HCT116 (cell line): Measurements from ENCODE around the gene C1orf141. TPM values are rescaled to one million over a fixed set of nuclear protein-coding genes. Genes with fewer than 3 reads are reported as not detected.

Experiments
- ATAC-seq: fragments of 200-7000 bp; cut with Tn5 transposase; 2 replicates; pipeline ENCODE4 v1.9.1; 2020; ENCODE audit warnings: mild to moderate bottlenecking, moderate library complexity
- BruUV-seq: library from RNA; stranded (reverse); fragments of 400-500 nt; replicated peaks from 2 replicates; lab custom pipeline; 2021; lab: Mats Ljungman, UMichigan
- CTCF ChIA-PET: fragments of 300-600 bp; sonication (Branson Sonifier 250); formaldehyde crosslinking; loops from one replicate; lab custom pipeline; 2021; ENCODE audit warnings: antibody characterized with exemption; lab: Charles Lee
- POLR2A ChIA-PET: fragments of 300-600, 350-600 bp; sonication (Branson Sonifier 250); formaldehyde crosslinking; loops from one replicate; lab custom pipeline; 2021; ENCODE audit warnings: antibody characterized with exemption; lab: Charles Lee
- RAD21 ChIA-PET, 2 experiments: fragments of 300-600 bp; sonication (Branson Sonifier 250); formaldehyde crosslinking; loops; one replicate each; lab custom pipeline; 2023; ENCODE audit warnings: low total read pairs in 2 of 2; ENCODE audit not compliant: uncharacterized antibody in 2 of 2, unreplicated experiment in 2 of 2, low non-redundant PET in 1 of 2; lab: Charles Lee
- DNase-seq: peaks from one replicate; pipeline ENCODE4 v3.0.0-alpha.2; 2010; ENCODE audit warnings: low read depth, low spot score
- H2AFZ ChIP-seq: fragments of 200-600 bp; shearing (Covaris generic), sonication (generic); 2 replicates; pipeline ENCODE4 v1.6.1; 2017; ENCODE audit warnings: low read depth, mixed run types, mixed read lengths, antibody characterized with exemption, low read length; ENCODE audit not compliant: poor library complexity, severe bottlenecking
- H3K27ac ChIP-seq: 2 replicates; pipeline ENCODE4 v1.5.1; 2012; ENCODE audit warnings: low read depth, low read length
- H3K27me3 ChIP-seq: fragments of 200-600 bp; sonication (generic); 2 replicates; pipeline ENCODE4 v1.6.1; 2016; ENCODE audit warnings: mixed run types, low read length, mixed read lengths; ENCODE audit not compliant: insufficient read depth
- H3K36me3 ChIP-seq, 2 experiments: fragments of 200-500 bp in 1 of 2; fragments of 200-600 bp in 1 of 2; sonication (Bioruptor generic) in 1 of 2; sonication (generic) in 1 of 2; 2 replicates each; pipeline versions ENCODE4 v1.5.1 to v1.6.1; 2014 to 2016; ENCODE audit warnings: low read length in 2 of 2, inconsistent platforms in 1 of 2, mixed read lengths in 1 of 2, mixed run types in 1 of 2; ENCODE audit not compliant: insufficient read depth in 2 of 2, control insufficient read depth in 1 of 2
- H3K4me1 ChIP-seq, 2 experiments: fragments of 200-600 bp in 1 of 2; sonication (generic) in 1 of 2; 2 replicates each; pipeline versions ENCODE4 v1.5.1 to v1.6.1; 2012 to 2017; ENCODE audit warnings: low read length in 2 of 2, inconsistent platforms in 1 of 2, mild to moderate bottlenecking in 1 of 2, mixed read lengths in 1 of 2, mixed run types in 1 of 2, moderate library complexity in 1 of 2; ENCODE audit not compliant: insufficient read depth in 2 of 2, control insufficient read depth in 1 of 2
- H3K4me2 ChIP-seq: fragments of 200-600 bp; sonication (generic); 2 replicates; pipeline ENCODE4 v1.6.1; 2017; ENCODE audit warnings: mixed run types, low read length, mixed read lengths
- H3K4me3 ChIP-seq, 2 experiments: fragments of 200-600 bp in 1 of 2; sonication (generic) in 1 of 2; replicated peaks in 1 of 2; 2 replicates each; pipeline ENCODE4 v1.5.1; 2011 to 2016; ENCODE audit warnings: low read length in 2 of 2, control low read depth in 1 of 2, low read depth in 1 of 2, mild to moderate bottlenecking in 1 of 2, mixed read lengths in 1 of 2, mixed run types in 1 of 2
- H3K79me2 ChIP-seq: fragments of 200-600 bp; sonication (generic); 2 replicates; pipeline ENCODE4 v1.6.1; 2017; ENCODE audit warnings: mild to moderate bottlenecking, mixed run types, low read length, moderate library complexity, mixed read lengths; ENCODE audit not compliant: insufficient read depth
- H3K9ac ChIP-seq: fragments of 200-600 bp; sonication (generic); 2 replicates; pipeline ENCODE4 v1.6.1; 2016; ENCODE audit warnings: low read length, mixed read lengths
- H3K9me2 ChIP-seq: fragments of 200-600 bp; sonication (generic), shearing (Covaris generic); 2 replicates; pipeline ENCODE4 v1.6.1; 2017; ENCODE audit warnings: mixed run types, mild to moderate bottlenecking, moderate library complexity; ENCODE audit not compliant: insufficient read depth
- H3K9me3 ChIP-seq, 2 experiments: fragments of 200-500 bp in 1 of 2; fragments of 200-600 bp in 1 of 2; sonication (Bioruptor generic) in 1 of 2; sonication (generic) in 1 of 2; 2 replicates each; pipeline ENCODE4 v1.6.1; 2014 to 2017; ENCODE audit warnings: low read length in 2 of 2, mixed read lengths in 2 of 2, inconsistent platforms in 1 of 2, low read depth in 1 of 2, mild to moderate bottlenecking in 1 of 2, mixed run types in 1 of 2, moderate library complexity in 1 of 2; ENCODE audit not compliant: control insufficient read depth in 1 of 2, insufficient read depth in 1 of 2
- H4K20me1 ChIP-seq: fragments of 200-600 bp; sonication (generic), shearing (Covaris generic); 2 replicates; pipeline ENCODE4 v1.6.1; 2017; ENCODE audit warnings: mixed run types, mild to moderate bottlenecking, moderate library complexity; ENCODE audit not compliant: insufficient read depth
- ATF3 ChIP-seq: IDR thresholded peaks from 2 replicates; pipeline ENCODE4 v1.6.1; 2012
- CBX3 ChIP-seq: IDR thresholded peaks from 2 replicates; pipeline ENCODE4 v1.6.1; 2012; ENCODE audit warnings: low read depth
- CEBPB ChIP-seq: IDR thresholded peaks from 2 replicates; pipeline ENCODE4 v1.6.1; 2012; ENCODE audit warnings: low read depth
- EGR1 ChIP-seq: IDR thresholded peaks from 2 replicates; pipeline ENCODE4 v1.6.1; 2012; ENCODE audit warnings: low read depth
- ELF1 ChIP-seq: IDR thresholded peaks from 2 replicates; pipeline ENCODE4 v1.6.1; 2012; ENCODE audit warnings: low read depth, borderline replicate concordance
- EZH2 ChIP-seq: fragments of 200-600 bp; sonication (generic); IDR thresholded peaks from 2 replicates; pipeline ENCODE4 v1.6.1; 2017; ENCODE audit warnings: antibody characterized with exemption, mixed run types
- EZH2phosphoT487 ChIP-seq: fragments of 200-600 bp; IDR thresholded peaks from 2 replicates; pipeline ENCODE4 v1.6.1; 2018; ENCODE audit warnings: antibody characterized with exemption, borderline replicate concordance
- FOSL1 ChIP-seq: IDR thresholded peaks from 2 replicates; pipeline ENCODE4 v1.6.1; 2012; ENCODE audit warnings: low read depth
- JUND ChIP-seq: IDR thresholded peaks from 2 replicates; pipeline ENCODE4 v1.6.1; 2012
- MAX ChIP-seq: IDR thresholded peaks from 2 replicates; pipeline ENCODE4 v1.6.1; 2012
- POLR2A ChIP-seq: IDR thresholded peaks from 2 replicates; pipeline ENCODE4 v1.7.0; 2011; ENCODE audit warnings: borderline replicate concordance; ENCODE audit not compliant: insufficient read depth, insufficient read length; ENCODE audit errors: extremely low read depth
- REST ChIP-seq: IDR thresholded peaks from 2 replicates; pipeline ENCODE4 v1.6.1; 2012; ENCODE audit warnings: low read depth
- SIN3A ChIP-seq: IDR thresholded peaks from 2 replicates; pipeline ENCODE4 v1.6.1; 2012; ENCODE audit warnings: low read depth
- SP1 ChIP-seq: IDR thresholded peaks from 2 replicates; pipeline ENCODE4 v1.6.1; 2012; ENCODE audit warnings: low read depth
- SRF ChIP-seq: IDR thresholded peaks from 2 replicates; pipeline ENCODE4 v1.6.1; 2012; ENCODE audit warnings: low read depth
- TCF7L2 ChIP-seq: IDR thresholded peaks from 2 replicates; pipeline ENCODE4 v1.7.0; 2011; ENCODE audit warnings: borderline replicate concordance, inconsistent platforms; ENCODE audit not compliant: insufficient read depth, insufficient read length; ENCODE audit errors: extremely low read depth
- YY1 ChIP-seq: IDR thresholded peaks from 2 replicates; pipeline ENCODE4 v1.6.1; 2011; ENCODE audit warnings: low read length, low read depth, moderate library complexity, mild to moderate bottlenecking; ENCODE audit not compliant: insufficient replicate concordance; ENCODE audit errors: extremely low read depth
- ZBTB33 ChIP-seq: IDR thresholded peaks from 2 replicates; pipeline ENCODE4 v1.6.1; 2011; ENCODE audit warnings: mild to moderate bottlenecking, low read length, moderate library complexity; ENCODE audit not compliant: insufficient replicate concordance; ENCODE audit errors: extremely low read depth
- ZNF274 ChIP-seq: fragments of 200-500 bp; sonication (Bioruptor generic); IDR thresholded peaks from 2 replicates; pipeline ENCODE4 v1.6.1; 2014; ENCODE audit warnings: mild to moderate bottlenecking, low read depth, low read length, inconsistent platforms
- intact Hi-C: fragments of 100-400 bp; cut with micrococcal nuclease; formaldehyde crosslinking; loops from 2 replicates; pipeline ENCODE4 v1.10.0; 2022
- total RNA-seq: library from RNA; stranded (reverse); gene quantifications from one replicate; pipeline ENCODE4 v1.2.1, GENCODE V29; 2021; ENCODE audit not compliant: unreplicated experiment

Gene C1orf141
- total RNA-seq, 1 experiment from 2014 or later: not detected

GRCh38 chr1:67140460-67140859 is 5.7 kb upstream of the C1orf141 start:
- Histone ChIP-seq H3K4me1 (no peaks in the 10 kb centered on the region), H3K4me2 (no peak overlapping the region), H3K4me3 (no peak overlapping the region), H3K9ac (no peak overlapping the region), H3K27me3 (no peaks in the 10 kb centered on the region), H4K20me1 (no peaks in the 10 kb centered on the region; the same call in 1 of the 2 replicates), H3K79me2 (no peaks in the 10 kb centered on the region), H3K9me3 (no peaks in the 10 kb centered on the region), H2AFZ (no peak overlapping the region), H3K9me2 (no peaks in the 10 kb centered on the region), H3K36me3 (no peaks in the 10 kb centered on the region)
- BruUV-seq: no TSS peak
- intact Hi-C loops: no loop called here
- POLR2A ChIA-PET: no interaction called here
- CTCF ChIA-PET: interaction anchor here (2.2 kb wide), 1 partner anchor 9 kb away, joined by 6 read pairs; no protein-coding TSS in a partner anchor
- TF ChIP-seq MAX (no peak), SP1 (no peak), EGR1 (no peak), SIN3A (no peak), ZBTB33 (no peak), ATF3 (no peak), ELF1 (no peak), SRF (no peak), JUND (no peak), EZH2 (no peak), REST (no peak), TCF7L2 (no peak), EZH2phosphoT487 (no peak), FOSL1 (no peak), CEBPB (no peak), ZNF274 (no peak), YY1 (no peak), CBX3 (no peak), POLR2A (no peak)
- TF ChIP-seq, all 23 proteins: peak for 0
- ATAC-seq (no peak), DNase-seq (no peak)
- no peak overlapping the region for H3K27ac ChIP-seq
- RAD21 ChIA-PET: no interaction called here
